Measurements from ENCODE around the gene PIH1D2. TPM values are rescaled to one million over a fixed set of nuclear protein-coding genes. Genes with fewer than 3 reads are reported as not detected.

PIH1D2 gene
- total RNA-seq, 1 experiment from 2014 or later: 1.6 TPM

GRCh38 chr11:112037527-112037926 lies 36.3 kb downstream of the PIH1D2 start:
- CTCF ChIA-PET: no interaction called here
- no peaks in the 10 kb centered on the region for H3K27me3 ChIP-seq (ENCODE audit: insufficient read depth, low read length)
- H3K9me3 ChIP-seq (ENCODE audit: control insufficient read depth in 1 of 2, insufficient read depth in 1 of 2, low read depth in 1 of 2, low read length in 2 of 2): no peaks in the 10 kb centered on the region
- peaks cover 12 to 17% of the 10 kb centered on the region in 2 experiments for H3K4me1 ChIP-seq (ENCODE audit: control insufficient read depth in 1 of 2, insufficient read depth in 2 of 2, low read length in 2 of 2)
- BruUV-seq (replicated peaks): no TSS peak
- intact Hi-C loops (cut with micrococcal nuclease): no loop called here
- RAD21 ChIA-PET (ENCODE audit: low non-redundant PET in 1 of 2, low total read pairs in 2 of 2, uncharacterized antibody in 2 of 2, unreplicated experiment in 2 of 2): no interaction called here
- POLR2A ChIA-PET: no interaction called here
- H2AFZ ChIP-seq (ENCODE audit: low read depth, low read length, poor library complexity, severe bottlenecking): no peak overlapping the region
- H3K4me3 ChIP-seq (replicated peaks in 1 of 2; ENCODE audit: low read depth in 1 of 2, low read length in 2 of 2): no peak overlapping the region
- peaks cover 34 to 42% of the 10 kb centered on the region in 2 experiments; a peak in 3 of 4 replicates for H3K36me3 ChIP-seq (ENCODE audit: control insufficient read depth in 1 of 2, insufficient read depth in 2 of 2, low read length in 2 of 2)
- H3K9ac ChIP-seq (ENCODE audit: low read length): no peak overlapping the region
- peaks cover 22% of the 10 kb centered on the region; the same call in 1 of the 2 replicates for H3K79me2 ChIP-seq (ENCODE audit: insufficient read depth, low read length)
- no peak overlapping the region for H3K4me2 ChIP-seq (ENCODE audit: low read length)
- no peak for TF ChIP-seq SRF (IDR thresholded peaks at IDR 0.05; ENCODE audit: low read depth)
- no peak for TF ChIP-seq POLR2A (IDR thresholded peaks at IDR 0.05; ENCODE audit: borderline replicate concordance, extremely low read depth, insufficient read depth, insufficient read length)
- no peak for TF ChIP-seq REST (IDR thresholded peaks at IDR 0.05; ENCODE audit: low read depth)
- TF ChIP-seq JUND (IDR thresholded peaks at IDR 0.05): no peak
- TF ChIP-seq CBX3 (IDR thresholded peaks at IDR 0.05; ENCODE audit: low read depth): no peak
- no peak for TF ChIP-seq ZBTB33 (IDR thresholded peaks at IDR 0.05; ENCODE audit: extremely low read depth, insufficient replicate concordance, low read length)
- no peak for TF ChIP-seq MAX (IDR thresholded peaks at IDR 0.05)
- no peak for TF ChIP-seq EGR1 (IDR thresholded peaks at IDR 0.05; ENCODE audit: low read depth)
- no peak for TF ChIP-seq RAD21 (IDR thresholded peaks at IDR 0.05; ENCODE audit: low read depth)
- no peak for TF ChIP-seq TCF7L2 (IDR thresholded peaks at IDR 0.05; ENCODE audit: borderline replicate concordance, extremely low read depth, insufficient read depth, insufficient read length)
- TF ChIP-seq CTCF (IDR thresholded peaks at IDR 0.05 in 2 of 3, conservative IDR thresholded peaks at IDR 0.05 in 1 of 3; ENCODE audit: borderline replicate concordance in 1 of 3, insufficient read depth in 1 of 3, low read depth in 2 of 3, low read length in 2 of 3): no peak
- TF ChIP-seq YY1 (IDR thresholded peaks at IDR 0.05; ENCODE audit: extremely low read depth, insufficient replicate concordance, low read depth, low read length): no peak
- no peak for TF ChIP-seq EZH2 (IDR thresholded peaks at IDR 0.05)
- TF ChIP-seq POLR2AphosphoS5 (IDR thresholded peaks at IDR 0.05; ENCODE audit: low read depth, low read length): no peak
- TF ChIP-seq ATF3 (IDR thresholded peaks at IDR 0.05): no peak
- no peak for TF ChIP-seq SIN3A (IDR thresholded peaks at IDR 0.05; ENCODE audit: low read depth)
- TF ChIP-seq ELF1 (IDR thresholded peaks at IDR 0.05; ENCODE audit: borderline replicate concordance, low read depth): no peak
- no peak for TF ChIP-seq EZH2phosphoT487 (IDR thresholded peaks at IDR 0.05; ENCODE audit: borderline replicate concordance)
- TF ChIP-seq FOSL1 (IDR thresholded peaks at IDR 0.05; ENCODE audit: low read depth): no peak
- no peaks in the 10 kb centered on the region for H4K20me1 ChIP-seq (ENCODE audit: insufficient read depth)
- no peak for DNase-seq (ENCODE audit: low read depth, low spot score)
- H3K27ac ChIP-seq (ENCODE audit: low read depth, low read length): no peak overlapping the region
- H3K9me2 ChIP-seq (ENCODE audit: insufficient read depth): no peaks in the 10 kb centered on the region
- no peak for ATAC-seq
